CD14-positive monocyte (primary cell): ENCODE data around the gene MYH10. TPM values are rescaled to one million over a fixed set of nuclear protein-coding genes. Genes with fewer than 3 reads are reported as not detected.

Experiments used
- DNase-seq, 3 donors: peaks; one replicate each; pipeline ENCODE4 v3.0.0-alpha.2; 2011 to 2022
- H2AFZ ChIP-seq: 2 replicates; pipeline ENCODE4 v1.6.0; 2012; ENCODE audit warnings: mild to moderate bottlenecking, low read depth, low read length, inconsistent platforms; ENCODE audit not compliant: insufficient read depth, poor library complexity, severe bottlenecking
- H3K27ac ChIP-seq, 2 donors: 1 replicate in 1 of 2; 2 replicates in 1 of 2; pipeline ENCODE4 v1.5.1; 2012 to 2013; ENCODE audit warnings: low read length in 2 of 2, control low read depth in 1 of 2, inconsistent platforms in 1 of 2, low read depth in 1 of 2, mild to moderate bottlenecking in 1 of 2
- H3K27me3 ChIP-seq, 2 donors: one replicate each; pipeline versions ENCODE4 v1.6.0 to v1.6.1; 2011 to 2013; ENCODE audit warnings: low read length in 2 of 2; ENCODE audit not compliant: control insufficient read depth in 2 of 2, insufficient read depth in 2 of 2
- H3K36me3 ChIP-seq, 2 donors: replicated peaks in 1 of 2; 1 replicate in 1 of 2; 2 replicates in 1 of 2; pipeline versions ENCODE4 v1.5.1 to v1.6.1; 2012 to 2013; ENCODE audit warnings: low read length in 2 of 2, control low read depth in 1 of 2, inconsistent platforms in 1 of 2, mild to moderate bottlenecking in 1 of 2; ENCODE audit not compliant: insufficient read depth in 2 of 2, control insufficient read depth in 1 of 2
- H3K4me1 ChIP-seq, 2 donors: 1 replicate in 1 of 2; 2 replicates in 1 of 2; pipeline versions ENCODE4 v1.5.1 to v1.6.1; 2012 to 2013; ENCODE audit warnings: low read length in 2 of 2, control low read depth in 1 of 2, inconsistent platforms in 1 of 2, mild to moderate bottlenecking in 1 of 2, moderate library complexity in 1 of 2; ENCODE audit not compliant: insufficient read depth in 2 of 2, control insufficient read depth in 1 of 2
- H3K4me2 ChIP-seq: replicated peaks from 2 replicates; pipeline ENCODE3; 2012; ENCODE audit warnings: low read length, moderate library complexity, mild to moderate bottlenecking; ENCODE audit not compliant: poor library complexity, severe bottlenecking; ENCODE audit errors: extremely low read depth
- H3K4me3 ChIP-seq, 3 experiments: fragments of 200-600 bp in 1 of 3; sonication (generic) in 1 of 3; replicated peaks in 1 of 3; 1 replicate in 2 of 3; 2 replicates in 1 of 3; pipeline ENCODE4 v1.5.1; 2011 to 2013; ENCODE audit warnings: low read length in 3 of 3, mild to moderate bottlenecking in 3 of 3, control low read depth in 2 of 3, low read depth in 2 of 3, inconsistent platforms in 1 of 3, moderate library complexity in 1 of 3
- H3K79me2 ChIP-seq: 2 replicates; pipeline ENCODE4 v1.6.0; 2012; ENCODE audit warnings: mild to moderate bottlenecking, control low read depth, inconsistent platforms, low read length, moderate library complexity; ENCODE audit not compliant: insufficient read depth
- H3K9ac ChIP-seq: 2 replicates; pipeline ENCODE4 v1.6.0; 2017; ENCODE audit warnings: low read length, mild to moderate bottlenecking; ENCODE audit not compliant: insufficient read depth, poor library complexity, severe bottlenecking
- H3K9me3 ChIP-seq, 2 donors: replicated peaks in 1 of 2; 1 replicate in 1 of 2; 2 replicates in 1 of 2; pipeline versions ENCODE4 v1.5.1 to v1.6.1; 2012 to 2013; ENCODE audit warnings: low read length in 2 of 2, control low read depth in 1 of 2; ENCODE audit not compliant: control insufficient read depth in 1 of 2, insufficient read depth in 1 of 2
- H4K20me1 ChIP-seq: 2 replicates; pipeline ENCODE4 v1.6.0; 2012; ENCODE audit warnings: mild to moderate bottlenecking, low read length, control low read depth, moderate library complexity; ENCODE audit not compliant: insufficient read depth
- H3K27ac Mint-ChIP-seq, 7 donors: one replicate each; pipeline ENCODE4 v1.8.0; 2020; ENCODE audit warnings: mild to moderate bottlenecking in 7 of 7, mixed read lengths in 7 of 7, moderate library complexity in 6 of 7, inconsistent platforms in 2 of 7
- H3K27me3 Mint-ChIP-seq, 3 donors: one replicate each; pipeline ENCODE4 v1.8.0; 2021 to 2022; ENCODE audit warnings: low read depth in 3 of 3, mild to moderate bottlenecking in 3 of 3, mixed read lengths in 3 of 3, moderate library complexity in 3 of 3, inconsistent platforms in 1 of 3
- H3K36me3 Mint-ChIP-seq, 2 donors: one replicate each; pipeline ENCODE4 v1.8.0; 2020; ENCODE audit warnings: mixed read lengths in 2 of 2, inconsistent platforms in 1 of 2, mild to moderate bottlenecking in 1 of 2
- H3K4me1 Mint-ChIP-seq: one replicate; pipeline ENCODE4 v1.8.0; 2020; ENCODE audit warnings: mild to moderate bottlenecking, mixed read lengths
- H3K4me3 Mint-ChIP-seq, 2 donors: one replicate each; pipeline ENCODE4 v1.8.0; 2020; ENCODE audit warnings: mild to moderate bottlenecking in 2 of 2, mixed read lengths in 2 of 2, moderate library complexity in 1 of 2
- H3K9me3 Mint-ChIP-seq, 7 donors: one replicate each; pipeline ENCODE4 v1.8.0; 2020 to 2022; ENCODE audit warnings: mixed read lengths in 7 of 7, mild to moderate bottlenecking in 6 of 7, moderate library complexity in 6 of 7, inconsistent platforms in 2 of 7
- CTCF ChIP-seq: fragments of 200-600 bp; IDR thresholded peaks from one replicate; pipeline ENCODE4 v1.8.0; 2022; ENCODE audit warnings: antibody characterized with exemption, mild to moderate bottlenecking
- WGBS: methylation state at CpG from one replicate; pipeline ENCODE4 v1.1.5; 2013; ENCODE audit warnings: missing lambda C conversion rate; ENCODE audit not compliant: insufficient coverage; 5-methylcytosine and 5-hydroxymethylcytosine counted together
- intact Hi-C, 2 donors: fragments of 100-400 bp; cut with micrococcal nuclease; formaldehyde crosslinking; loops; one replicate each; pipeline versions ENCODE4 v1.15.0 to v1.15.1; 2023
- polyA plus RNA-seq, 3 donors: library from polyadenylated mRNA; depleted of rRNA in 1 of 3; unstranded in 2 of 3; stranded (reverse) in 1 of 3; fragments of 300-500 nt in 2 of 3; fragments of >200 nt in 1 of 3; fragmentation: Illumina TruSeq in 2 of 3; gene quantifications; 1 replicate in 2 of 3; 2 replicates in 1 of 3; pipeline ENCODE4 v1.2.3, GENCODE V29; 2012 to 2021

Gene MYH10
- polyA plus RNA-seq, 3 donors, result 0.42 to 0.65 TPM; not detected in 1

- peak; percentile 94 to 99 (median 98) for DNase-seq
- Histone ChIP-seq H3K79me2 (peaks cover 47% of the 10 kb centered on the region), H4K20me1 (peaks cover 38% of the 10 kb centered on the region), H2AFZ (peak within 1 kb of the TSS; percentile 64), H3K36me3 (peaks cover 9 to 24% of the 10 kb centered on the region in 2 donors), H3K4me2 (peak within 1 kb of the TSS; percentile 84), H3K4me1 (peaks cover 12 to 17% of the 10 kb centered on the region in 2 donors), H3K4me3 (peak within 1 kb of the TSS; percentile 63 to 94 (median 92)), H3K9ac (peak within 1 kb of the TSS; percentile 98), H3K27ac (peak within 1 kb of the TSS; percentile 91 to 96), H3K27me3 (no peaks in the 10 kb centered on the region), H3K9me3 (no peaks in the 10 kb centered on the region)
- peaks cover 20 to 29% of the 10 kb centered on the region in 2 donors for H3K36me3 Mint-ChIP-seq
- H3K27ac Mint-ChIP-seq, result peak within 1 kb of the TSS; percentile 97 to 99 (median 98)
- under 1% methylated on average over 61 of the region's 68 CpGs for WGBS
- TF ChIP-seq CTCF, result no peak
- intact Hi-C loops, result loop anchor here in 1 of 2 donors (2.0 to 5.0 kb wide), 2 partner anchors 25 to 53 kb away; partner anchors contain the start of gene RPL26
- H3K27me3 Mint-ChIP-seq, result peaks cover 0 to 4% (median 0%) of the 10 kb centered on the region in 3 donors
- peak within 1 kb of the TSS; percentile 93 to 97 for H3K4me3 Mint-ChIP-seq
- H3K9me3 Mint-ChIP-seq, result no peaks in the 10 kb centered on the region
- H3K4me1 Mint-ChIP-seq, result peaks cover 24% of the 10 kb centered on the region
These were observed 195.0 kb downstream of the MYH10 start, which contains the start of gene NDEL1 for GRCh38 chr17:8435245-8436168. TSS of gene NDEL1 (plus strand) at chr17:8435884. CDS start at chr17:8444272, 8,388 bp downstream.

DNA sequence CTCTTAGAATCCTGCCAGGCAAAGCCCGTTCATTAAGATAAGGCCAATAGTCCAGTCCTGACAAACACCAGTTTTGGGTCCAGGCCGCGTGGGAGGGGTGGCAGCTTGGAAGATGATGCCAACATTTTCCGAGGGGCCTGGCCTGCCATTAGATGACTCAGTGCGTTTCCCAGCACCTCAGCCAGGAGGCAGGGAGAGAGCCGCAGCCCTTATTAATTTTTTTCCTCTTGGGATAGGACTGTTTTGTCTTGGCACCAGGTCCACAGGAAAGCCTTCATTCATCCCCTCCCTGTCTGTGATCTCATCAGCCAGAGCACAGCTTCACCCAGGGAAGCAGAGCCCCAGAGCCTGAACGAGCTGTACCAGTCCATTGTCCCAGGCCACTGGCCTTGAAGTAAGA is 199.6 kb downstream of the MYH10 start:
- H3K27me3 ChIP-seq, result no peaks in the 10 kb centered on the region
- H3K4me2 ChIP-seq, result no peak overlapping the region
- H3K4me1 Mint-ChIP-seq, result peaks cover 7% of the 10 kb centered on the region
- H3K9ac ChIP-seq, result no peak overlapping the region
- H2AFZ ChIP-seq, result no peak overlapping the region
- H4K20me1 ChIP-seq, result no peaks in the 10 kb centered on the region
- DNase-seq, result no peak
- peaks cover 0 to 7% (median 2%) of the 10 kb centered on the region in 3 donors for H3K27me3 Mint-ChIP-seq
- peak overlapping the region in 4 of 7 donors; percentile 24 to 64 (median 43) for H3K27ac Mint-ChIP-seq
- peaks cover 1% of the 10 kb centered on the region for H3K79me2 ChIP-seq
- H3K27ac ChIP-seq, result no peak overlapping the region
- no peak overlapping the region for H3K4me3 ChIP-seq
- intact Hi-C loops, result no loop called here
- 95% methylated on average over 5 of the region's 7 CpGs for WGBS
- H3K36me3 ChIP-seq, result no peaks in the 10 kb centered on the region
- TF ChIP-seq CTCF, result no peak
- no peaks in the 10 kb centered on the region for H3K9me3 ChIP-seq
- no peaks in the 10 kb centered on the region for H3K9me3 Mint-ChIP-seq
- no peak overlapping the region for H3K4me3 Mint-ChIP-seq
- peaks cover 5 to 8% of the 10 kb centered on the region in 2 donors for H3K4me1 ChIP-seq
- peaks cover 2 to 10% of the 10 kb centered on the region in 2 donors for H3K36me3 Mint-ChIP-seq
